HCT116 (cell line): ENCODE measurements around the gene MYEOV.

Experiments
- EGR1 ChIP-seq: IDR thresholded peaks from 2 replicates; pipeline ENCODE4 v1.6.1; 2012; ENCODE audit warnings: low read depth
- ZNF274 ChIP-seq: fragments of 200-500 bp; sonication (Bioruptor generic); IDR thresholded peaks from 2 replicates; pipeline ENCODE4 v1.6.1; 2014; ENCODE audit warnings: mild to moderate bottlenecking, low read depth, low read length, inconsistent platforms

DNA sequence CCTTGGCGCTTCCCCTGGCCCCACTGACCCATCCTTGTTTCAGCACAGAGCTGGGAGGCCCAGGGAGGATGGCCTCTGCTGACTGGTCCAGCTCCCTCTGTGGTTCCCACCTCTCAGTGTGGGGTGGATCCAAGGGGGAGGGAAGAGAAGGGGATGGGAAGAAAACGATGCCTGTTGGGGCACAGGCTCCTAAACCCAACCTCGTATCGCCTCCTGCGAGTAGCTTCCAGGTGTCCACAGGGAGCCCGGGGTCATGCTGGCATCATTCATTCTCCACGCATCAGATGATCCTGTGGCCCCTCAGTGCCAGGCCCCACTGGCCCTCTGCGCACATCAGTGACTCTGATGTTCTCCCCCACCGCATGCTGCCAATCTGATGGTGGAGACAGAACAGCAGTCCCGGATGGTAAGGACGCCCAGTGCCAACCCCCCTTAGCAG, 5.1 kb downstream of the MYEOV start:
- TF ChIP-seq ZNF274 (no peak), EGR1 (no peak)
